Measurements from ENCODE around the gene TRIM40.
A peak's percentile ranks its signal among the peaks of the same experiment; 100 is the strongest.
"Not testable (repeated sequence)": the region's sequence is repeated elsewhere in the genome, so short reads cannot be mapped to it uniquely, and the experiment has no call there.

Gene TRIM40

DNA sequence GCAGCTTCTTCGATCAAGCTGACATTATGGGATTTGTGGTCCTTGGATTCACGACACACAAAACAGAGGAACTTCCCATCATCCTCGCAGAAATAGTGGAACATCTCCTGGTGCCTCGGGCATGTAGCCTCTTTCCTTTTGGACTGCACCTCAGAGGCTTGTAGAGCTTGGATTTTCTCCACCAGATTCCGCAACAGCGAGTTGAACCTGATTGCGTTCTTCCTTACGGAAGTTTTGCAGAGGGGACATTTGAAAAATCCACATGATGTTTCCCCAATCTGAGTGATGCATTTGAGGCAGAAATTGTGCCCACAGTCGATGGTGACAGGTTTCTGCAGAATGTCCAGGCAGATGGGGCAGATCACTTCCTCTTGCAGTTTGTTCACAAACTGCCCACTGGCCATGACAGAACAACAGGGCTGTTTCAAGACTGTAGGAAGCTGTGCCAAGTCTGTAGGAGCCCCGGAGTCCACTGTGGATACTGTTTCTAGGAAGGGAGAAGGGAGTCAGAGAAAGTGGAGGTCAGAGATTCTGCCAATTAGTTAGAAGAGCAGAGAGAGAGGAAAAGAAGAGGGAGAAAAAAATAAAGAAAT, 23.4 kb upstream of the TRIM40 start:
- TF ChIP-seq, protein P1, sequence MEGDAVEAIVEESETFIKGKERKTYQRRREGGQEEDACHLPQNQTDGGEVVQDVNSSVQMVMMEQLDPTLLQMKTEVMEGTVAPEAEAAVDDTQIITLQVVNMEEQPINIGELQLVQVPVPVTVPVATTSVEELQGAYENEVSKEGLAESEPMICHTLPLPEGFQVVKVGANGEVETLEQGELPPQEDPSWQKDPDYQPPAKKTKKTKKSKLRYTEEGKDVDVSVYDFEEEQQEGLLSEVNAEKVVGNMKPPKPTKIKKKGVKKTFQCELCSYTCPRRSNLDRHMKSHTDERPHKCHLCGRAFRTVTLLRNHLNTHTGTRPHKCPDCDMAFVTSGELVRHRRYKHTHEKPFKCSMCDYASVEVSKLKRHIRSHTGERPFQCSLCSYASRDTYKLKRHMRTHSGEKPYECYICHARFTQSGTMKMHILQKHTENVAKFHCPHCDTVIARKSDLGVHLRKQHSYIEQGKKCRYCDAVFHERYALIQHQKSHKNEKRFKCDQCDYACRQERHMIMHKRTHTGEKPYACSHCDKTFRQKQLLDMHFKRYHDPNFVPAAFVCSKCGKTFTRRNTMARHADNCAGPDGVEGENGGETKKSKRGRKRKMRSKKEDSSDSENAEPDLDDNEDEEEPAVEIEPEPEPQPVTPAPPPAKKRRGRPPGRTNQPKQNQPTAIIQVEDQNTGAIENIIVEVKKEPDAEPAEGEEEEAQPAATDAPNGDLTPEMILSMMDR (IDR thresholded peaks at IDR 0.05; ENCODE audit: low read depth, low read length, missing control alignments) = no peak
- Histone ChIP-seq H3K27me3 (replicated peaks) (peaks cover 18% of the 10 kb centered on the region), H3K4me3 (ENCODE audit: low read depth, low read length) (no peak overlapping the region), H3K36me3 (replicated peaks) (no peaks in the 10 kb centered on the region), H3K27ac (no peak overlapping the region)
- DNase-seq = no peak
- in situ Hi-C loops (cut with HindIII; ENCODE audit: low pct_ligation_motif_present, low sequenced_read_pairs) = no loop called here

DNA sequence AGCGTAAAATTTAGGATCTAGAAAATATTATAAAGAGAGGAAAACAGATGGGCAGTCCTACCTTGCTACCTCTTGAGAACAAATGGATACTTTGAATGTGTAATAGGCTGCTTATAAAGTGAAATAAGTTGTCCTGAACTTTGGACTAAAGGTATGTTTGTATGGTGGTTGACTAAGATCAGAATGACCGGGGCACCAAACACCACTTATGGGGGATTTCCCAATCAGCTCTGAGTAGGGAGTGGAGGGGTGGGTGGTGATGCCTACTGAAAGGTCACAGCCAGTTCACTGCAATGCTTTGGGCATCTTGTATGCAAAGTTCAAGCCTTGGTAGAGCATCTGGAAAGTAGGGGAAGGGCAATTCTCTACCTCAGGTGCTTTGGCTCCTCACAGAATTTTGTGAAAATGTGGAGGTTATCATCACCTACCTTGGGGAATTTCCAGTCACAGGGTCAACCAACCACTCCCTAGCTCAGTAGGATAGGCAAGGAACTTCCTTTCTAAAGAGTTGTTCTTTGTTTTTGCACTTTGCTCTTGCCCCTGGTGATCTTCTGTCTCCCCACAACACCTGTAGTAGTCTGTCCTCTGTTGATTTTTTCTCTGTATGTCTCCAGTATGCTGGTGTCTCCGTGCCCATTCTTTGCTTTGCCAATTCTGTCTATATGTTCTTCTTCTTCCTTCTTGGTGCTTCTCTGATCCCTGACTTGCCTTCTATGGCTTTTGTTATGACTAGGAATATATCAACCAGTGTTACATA, 22.8 kb upstream of the TRIM40 start, which contains the start of gene TRIM31:
Gene TRIM31, minus strand, starts transcription at position 88 of the 757 bp plus-strand sequence. CDS start 285 bp downstream, outside the sequence.
- TF ChIP-seq, protein P1 (IDR thresholded peaks at IDR 0.05; ENCODE audit: low read depth, low read length, missing control alignments) = no peak
- Histone ChIP-seq H3K27ac (no peak within 1 kb of the TSS), H3K4me3 (ENCODE audit: low read depth, low read length) (no peak within 1 kb of the TSS), H3K36me3 (replicated peaks) (no peaks in the 10 kb centered on the region), H3K27me3 (replicated peaks) (peaks cover 14% of the 10 kb centered on the region)
- no peak for DNase-seq
- in situ Hi-C loops (cut with HindIII; ENCODE audit: low pct_ligation_motif_present, low sequenced_read_pairs) = no loop called here

DNA sequence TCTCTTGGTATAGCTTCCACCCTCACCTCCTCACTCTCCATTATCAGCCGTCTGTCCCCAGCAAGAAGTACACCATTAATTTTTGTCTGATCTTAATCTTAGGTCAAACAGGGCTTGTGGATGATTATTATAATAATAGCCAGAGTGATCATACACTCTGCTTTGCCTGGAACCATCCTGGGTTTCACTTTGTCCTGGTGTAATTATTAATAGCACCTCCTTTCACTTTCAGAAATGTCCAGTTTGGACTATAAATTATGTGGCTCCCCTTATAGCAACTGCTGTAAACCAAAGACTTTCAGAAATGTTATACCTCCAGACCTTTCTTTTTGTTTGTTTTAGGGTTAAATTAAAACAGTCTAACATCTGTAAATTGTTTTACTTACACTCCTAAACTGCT, 22.1 kb upstream of the TRIM40 start:
- in situ Hi-C loops (cut with HindIII; ENCODE audit: low pct_ligation_motif_present, low sequenced_read_pairs) = no loop called here
- no peaks in the 10 kb centered on the region for H3K36me3 ChIP-seq (replicated peaks)
- peaks cover 14% of the 10 kb centered on the region for H3K27me3 ChIP-seq (replicated peaks)

DNA sequence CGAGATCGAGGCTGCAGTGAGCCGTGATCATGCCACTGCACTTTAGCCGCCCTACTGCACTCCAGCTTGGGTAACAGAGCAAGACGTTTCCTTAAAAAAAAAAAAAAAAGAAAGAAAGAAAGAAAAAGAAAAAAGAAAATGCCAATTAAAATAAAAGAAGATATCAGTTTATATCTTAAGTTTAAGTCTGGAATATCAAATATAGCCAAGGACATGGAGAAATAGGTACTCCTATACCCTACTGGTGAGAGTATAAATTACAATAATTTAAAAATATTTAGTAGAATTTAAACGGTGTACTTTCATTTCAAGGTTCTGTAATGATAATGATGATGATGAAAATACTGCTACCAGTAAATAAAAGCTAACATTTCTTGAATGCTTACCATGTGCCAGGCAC, 19.2 kb upstream of the TRIM40 start:
- H3K27me3 ChIP-seq (replicated peaks) = peaks cover 6% of the 10 kb centered on the region
- TF ChIP-seq, protein P1 (IDR thresholded peaks at IDR 0.05; ENCODE audit: low read depth, low read length, missing control alignments) = peak; percentile 22
- no peak for DNase-seq
- in situ Hi-C loops (cut with HindIII; ENCODE audit: low pct_ligation_motif_present, low sequenced_read_pairs) = no loop called here
- no peaks in the 10 kb centered on the region for H3K36me3 ChIP-seq (replicated peaks)
- H3K27ac ChIP-seq = no peak overlapping the region
- no peak overlapping the region for H3K4me3 ChIP-seq (ENCODE audit: low read depth, low read length)

More for the DNA sequence above, 22.1 kb upstream of the TRIM40 start:
- TF ChIP-seq, protein P1 (IDR thresholded peaks at IDR 0.05; ENCODE audit: low read depth, low read length, missing control alignments) = no peak
- no peak for DNase-seq
- Histone ChIP-seq H3K27ac (no peak overlapping the region), H3K4me3 (ENCODE audit: low read depth, low read length) (no peak overlapping the region)

DNA sequence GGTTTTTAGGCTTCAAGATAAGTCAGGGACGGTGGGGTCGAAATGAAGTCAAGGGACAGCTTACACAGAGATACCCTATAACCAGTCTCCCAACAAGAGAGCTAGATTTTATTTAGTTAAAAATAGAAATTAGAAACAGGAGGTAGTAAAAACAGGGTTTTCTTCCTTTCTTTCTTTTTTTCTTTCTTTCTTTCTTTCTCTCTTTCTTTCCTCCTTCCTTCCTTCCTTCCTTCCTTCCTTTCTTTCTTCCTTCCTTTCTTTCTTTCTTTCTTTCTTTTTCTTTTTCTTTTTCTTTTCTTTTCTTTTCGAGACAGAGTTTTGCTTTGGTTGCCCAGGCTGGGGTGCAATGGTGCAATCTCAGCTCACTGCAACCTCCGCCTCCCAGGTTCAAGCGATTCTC, 17.2 kb upstream of the TRIM40 start:
- H3K27me3 ChIP-seq (replicated peaks); DNase-seq; H3K4me3 ChIP-seq (ENCODE audit: low read depth, low read length); H3K36me3 ChIP-seq (replicated peaks); in situ Hi-C loops (cut with HindIII; ENCODE audit: low pct_ligation_motif_present, low sequenced_read_pairs); H3K27ac ChIP-seq: not testable (repeated sequence)

DNA sequence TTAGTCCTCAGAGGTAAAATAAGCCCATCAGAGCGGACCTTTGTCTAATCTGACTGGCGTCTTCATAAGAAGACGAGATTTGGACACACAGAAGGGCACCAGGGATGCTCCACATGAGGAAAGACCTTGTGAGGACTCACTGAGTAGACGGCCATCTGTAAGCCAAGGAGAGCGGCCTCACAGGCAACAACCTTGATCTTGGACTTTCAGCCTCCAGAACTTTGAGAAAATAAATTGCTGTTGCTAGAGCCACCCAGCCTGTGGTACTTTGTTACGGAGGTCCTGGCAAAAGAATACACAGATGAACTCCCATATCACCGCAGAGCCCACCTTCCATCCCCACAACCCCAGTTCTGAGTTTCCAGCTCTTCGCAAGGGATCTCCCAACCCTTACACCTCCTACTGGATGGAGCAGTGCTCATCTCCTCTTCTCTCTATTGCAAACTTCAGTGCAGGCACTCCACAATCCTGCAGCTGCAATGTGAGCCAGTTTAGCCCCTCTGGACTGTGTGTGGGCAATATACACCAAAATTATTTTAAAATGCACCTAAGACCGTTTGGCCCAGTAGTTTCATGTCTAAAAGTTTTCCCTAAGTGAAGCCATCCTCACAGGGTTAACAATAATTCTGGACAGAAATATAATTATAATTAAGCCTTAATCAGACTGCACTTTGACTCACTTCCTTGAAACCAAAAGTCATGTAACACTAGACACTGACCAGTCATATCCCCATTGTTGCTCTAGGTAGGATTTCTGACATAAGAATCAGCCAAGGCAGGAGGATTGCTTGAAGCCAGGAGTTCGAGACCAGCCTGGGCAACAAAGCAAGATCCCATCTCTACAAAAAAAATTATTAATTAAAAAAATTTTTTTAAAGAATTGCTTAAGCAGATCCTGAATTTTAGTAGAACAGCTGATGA, 14.2 kb upstream of the TRIM40 start:
- peaks cover 14% of the 10 kb centered on the region for H3K27me3 ChIP-seq (replicated peaks)
- in situ Hi-C loops (cut with HindIII; ENCODE audit: low pct_ligation_motif_present, low sequenced_read_pairs) = no loop called here
- TF ChIP-seq, protein P1 (IDR thresholded peaks at IDR 0.05; ENCODE audit: low read depth, low read length, missing control alignments) = no peak
- H3K4me3 ChIP-seq (ENCODE audit: low read depth, low read length) = no peak overlapping the region
- no peak for DNase-seq
- H3K27ac ChIP-seq = no peak overlapping the region
- H3K36me3 ChIP-seq (replicated peaks) = no peaks in the 10 kb centered on the region
